Measurements from ENCODE around the gene AANAT.

Gene AANAT

GRCh38 chr17:76467366-76467765 lies at the start of gene AANAT:
Gene AANAT, plus strand, starts transcription at chr17:76467603. Its CDS starts 1,144 bp downstream, at chr17:76468747.
- no peak for ATAC-seq
- no peak for TF ChIP-seq ESRRG (CRISPR knock-in tag; IDR thresholded peaks at IDR 0.05)
- no peak for TF ChIP-seq RARB (CRISPR knock-in tag; IDR thresholded peaks at IDR 0.05)
- no peak for TF ChIP-seq ZNF70 (CRISPR knock-in tag; IDR thresholded peaks at IDR 0.05)
- no peak for TF ChIP-seq ISL1 (CRISPR knock-in tag; IDR thresholded peaks at IDR 0.05)
- no peak for TF ChIP-seq ZFP3 (CRISPR knock-in tag; IDR thresholded peaks at IDR 0.05)
- no peak for TF ChIP-seq OSR1 (CRISPR knock-in tag; IDR thresholded peaks at IDR 0.05)
- TF ChIP-seq TOX (CRISPR knock-in tag; IDR thresholded peaks at IDR 0.05; ENCODE audit: borderline replicate concordance) = no peak
- TF ChIP-seq CSRNP3 (CRISPR knock-in tag; IDR thresholded peaks at IDR 0.05) = no peak
- no peak for TF ChIP-seq CREB5 (CRISPR knock-in tag; IDR thresholded peaks at IDR 0.05; ENCODE audit: low read depth)
- no peak for TF ChIP-seq PPARA (CRISPR knock-in tag; IDR thresholded peaks at IDR 0.05; ENCODE audit: borderline replicate concordance)
- TF ChIP-seq POU6F1 (CRISPR knock-in tag; IDR thresholded peaks at IDR 0.05; ENCODE audit: borderline replicate concordance, low read depth) = no peak
- no peak for TF ChIP-seq ARNTL (CRISPR knock-in tag; IDR thresholded peaks at IDR 0.05; ENCODE audit: borderline replicate concordance, low read depth)
- no peak for TF ChIP-seq TCF4 (CRISPR knock-in tag; IDR thresholded peaks at IDR 0.05; ENCODE audit: borderline replicate concordance)

GRCh38 chr17:76419576-76420260 lies 47.7 kb upstream of the AANAT start:
- TF ChIP-seq PATZ1 (CRISPR knock-in tag; IDR thresholded peaks at IDR 0.05; ENCODE audit: borderline replicate concordance) = no peak
- TF ChIP-seq CSRNP3 (CRISPR knock-in tag; IDR thresholded peaks at IDR 0.05) = no peak
- no peak for TF ChIP-seq TOX (CRISPR knock-in tag; IDR thresholded peaks at IDR 0.05; ENCODE audit: borderline replicate concordance)
- no peak for TF ChIP-seq ZFP3 (CRISPR knock-in tag; IDR thresholded peaks at IDR 0.05)
- no peak for TF ChIP-seq CREB5 (CRISPR knock-in tag; IDR thresholded peaks at IDR 0.05; ENCODE audit: low read depth)
- no peak for ATAC-seq

GRCh38 chr17:76420356-76421043 lies 46.9 kb upstream of the AANAT start:
- ATAC-seq = no peak
- no peak for TF ChIP-seq POU6F1 (CRISPR knock-in tag; IDR thresholded peaks at IDR 0.05; ENCODE audit: borderline replicate concordance, low read depth)
- TF ChIP-seq ARNTL (CRISPR knock-in tag; IDR thresholded peaks at IDR 0.05; ENCODE audit: borderline replicate concordance, low read depth) = no peak
- TF ChIP-seq ISL1 (CRISPR knock-in tag; IDR thresholded peaks at IDR 0.05) = no peak
- no peak for TF ChIP-seq TCF4 (CRISPR knock-in tag; IDR thresholded peaks at IDR 0.05; ENCODE audit: borderline replicate concordance)
- no peak for TF ChIP-seq ZFP3 (CRISPR knock-in tag; IDR thresholded peaks at IDR 0.05)
- TF ChIP-seq TSHZ2 (CRISPR knock-in tag; IDR thresholded peaks at IDR 0.05) = no peak
- no peak for TF ChIP-seq CREB5 (CRISPR knock-in tag; IDR thresholded peaks at IDR 0.05; ENCODE audit: low read depth)
- TF ChIP-seq SNAI2 (CRISPR knock-in tag; IDR thresholded peaks at IDR 0.05) = no peak
- TF ChIP-seq ZNF565 (CRISPR knock-in tag; conservative IDR thresholded peaks at IDR 0.05; ENCODE audit: low read depth) = no peak

Data from SK-N-SH treated with all-trans-retinoic acid at 6 μM for 48 hours (cell line).